ENCODE measurements around the gene OGDHL. TPM values are rescaled to one million over a fixed set of nuclear protein-coding genes. Genes with fewer than 3 reads are reported as not detected.

OGDHL gene
- total RNA-seq, 2 donors from 2014 or later = not detected

- Mint-ChIP-seq H3K4me1 (no peaks in the 10 kb centered on the region), H3K27ac (no peak overlapping the region), H3K4me3 (no peak overlapping the region), H3K36me3 (ENCODE audit: low read depth) (no peaks in the 10 kb centered on the region), H3K27me3 (peaks cover 30% of the 10 kb centered on the region)
- ATAC-seq = no peak
- no peaks in the 10 kb centered on the region for H3K9me3 ChIP-seq (ENCODE audit: control insufficient read depth, low read length, poor library complexity, severe bottlenecking)
- no peak for DNase-seq
These were observed 48.9 kb downstream of the OGDHL start for GRCh38 chr10:49713266-49713665.

DNA sequence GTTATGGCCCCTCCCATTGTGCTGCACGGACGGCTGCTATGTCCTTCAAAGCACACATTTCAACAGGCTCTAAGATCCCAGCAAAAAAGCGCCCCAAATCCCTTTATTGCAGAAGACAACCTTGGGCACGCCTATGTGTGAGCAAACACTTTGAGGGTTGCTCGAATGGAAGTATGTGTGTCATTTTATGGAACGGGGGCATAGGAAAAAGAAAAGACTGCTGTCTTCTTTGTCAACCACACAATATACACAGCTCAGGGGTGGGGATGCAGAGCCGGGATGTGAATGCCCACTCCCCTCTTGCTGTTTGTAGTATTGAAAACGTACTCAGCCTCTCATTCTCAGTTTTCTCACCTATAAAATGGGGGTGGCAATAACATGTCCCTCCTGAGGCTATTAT lies 50.6 kb downstream of the OGDHL start:
- peaks cover 30% of the 10 kb centered on the region for H3K27me3 Mint-ChIP-seq
- no peaks in the 10 kb centered on the region for H3K4me1 Mint-ChIP-seq
- H3K4me3 Mint-ChIP-seq = no peak overlapping the region
- no peak overlapping the region for H3K27ac Mint-ChIP-seq
- no peaks in the 10 kb centered on the region for H3K9me3 ChIP-seq (ENCODE audit: control insufficient read depth, low read length, poor library complexity, severe bottlenecking)
- DNase-seq (no peak), ATAC-seq (no peak)
- H3K36me3 Mint-ChIP-seq (ENCODE audit: low read depth) = no peaks in the 10 kb centered on the region

- ATAC-seq = no peak
- peaks cover 35% of the 10 kb centered on the region for H3K27me3 Mint-ChIP-seq
- H3K4me1 Mint-ChIP-seq = no peaks in the 10 kb centered on the region
- H3K4me3 Mint-ChIP-seq = no peak overlapping the region
- H3K9me3 ChIP-seq (ENCODE audit: control insufficient read depth, low read length, poor library complexity, severe bottlenecking) = no peaks in the 10 kb centered on the region
- no peaks in the 10 kb centered on the region for H3K36me3 Mint-ChIP-seq (ENCODE audit: low read depth)
- DNase-seq = no peak
- H3K27ac Mint-ChIP-seq = no peak overlapping the region
These were observed 51.2 kb downstream of the OGDHL start for GRCh38 chr10:49710966-49711365.

DNA sequence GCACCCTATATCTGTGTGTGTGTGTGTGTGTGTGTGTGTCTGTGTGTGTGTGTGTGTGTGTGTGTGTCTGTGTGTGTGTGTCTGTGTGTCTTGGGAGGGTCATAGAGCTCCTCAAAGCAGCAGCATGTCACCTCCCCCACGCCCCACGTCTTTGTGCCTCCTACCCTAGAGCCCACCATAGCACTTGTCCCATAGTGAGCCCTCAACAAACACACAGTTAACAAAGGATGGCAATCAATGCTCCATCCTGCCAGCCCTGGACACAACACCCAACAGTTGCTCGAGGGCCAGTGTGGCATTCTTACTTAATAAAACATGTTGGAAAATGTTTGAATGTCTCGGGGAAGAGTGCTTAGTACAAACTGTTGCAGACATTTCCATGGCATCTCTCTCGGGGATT lies 52.2 kb downstream of the OGDHL start:
- no peak for DNase-seq
- Mint-ChIP-seq H3K4me1 (no peaks in the 10 kb centered on the region), H3K27me3 (peaks cover 35% of the 10 kb centered on the region), H3K36me3 (ENCODE audit: low read depth) (no peaks in the 10 kb centered on the region), H3K4me3 (no peak overlapping the region), H3K27ac (no peak overlapping the region)
- no peak for ATAC-seq
- no peaks in the 10 kb centered on the region for H3K9me3 ChIP-seq (ENCODE audit: control insufficient read depth, low read length, poor library complexity, severe bottlenecking)

GRCh38 chr10:49707585-49707984 lies 54.5 kb downstream of the OGDHL start:
- no peak overlapping the region for H3K4me3 Mint-ChIP-seq
- DNase-seq = no peak
- no peaks in the 10 kb centered on the region for H3K36me3 Mint-ChIP-seq (ENCODE audit: low read depth)
- H3K27me3 Mint-ChIP-seq = peaks cover 43% of the 10 kb centered on the region
- no peak for ATAC-seq
- no peaks in the 10 kb centered on the region for H3K9me3 ChIP-seq (ENCODE audit: control insufficient read depth, low read length, poor library complexity, severe bottlenecking)
- no peaks in the 10 kb centered on the region for H3K4me1 Mint-ChIP-seq
- no peak overlapping the region for H3K27ac Mint-ChIP-seq

GRCh38 chr10:49700997-49701396 lies 61.1 kb downstream of the OGDHL start:
- no peaks in the 10 kb centered on the region for H3K9me3 ChIP-seq (ENCODE audit: control insufficient read depth, low read length, poor library complexity, severe bottlenecking)
- Mint-ChIP-seq H3K4me1 (no peaks in the 10 kb centered on the region), H3K36me3 (ENCODE audit: low read depth) (no peaks in the 10 kb centered on the region), H3K27ac (no peak overlapping the region), H3K4me3 (no peak overlapping the region), H3K27me3 (peaks cover 27% of the 10 kb centered on the region)
- no peak for DNase-seq
- ATAC-seq = no peak

DNA sequence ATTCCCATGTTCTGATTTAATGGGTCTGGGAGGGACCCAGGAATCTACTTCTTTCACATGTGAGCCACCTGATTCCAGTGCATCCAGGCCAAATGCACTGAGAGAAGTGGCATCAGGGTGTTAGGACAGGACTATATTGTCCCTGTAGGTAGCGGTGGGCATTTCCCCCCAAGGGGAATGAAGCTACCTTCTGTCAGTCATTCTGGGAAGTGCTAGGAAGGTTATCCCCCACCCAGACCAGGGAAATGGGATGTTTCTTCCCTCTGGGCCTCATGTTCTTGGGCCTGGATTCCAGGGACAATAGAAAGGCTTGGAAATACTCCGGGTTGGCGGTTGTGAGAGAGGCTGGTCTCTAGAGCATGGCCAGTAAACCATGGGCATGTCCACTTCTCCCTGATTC lies 61.9 kb downstream of the OGDHL start:
- Mint-ChIP-seq H3K4me3 (no peak overlapping the region), H3K36me3 (ENCODE audit: low read depth) (no peaks in the 10 kb centered on the region), H3K27me3 (peaks cover 27% of the 10 kb centered on the region), H3K27ac (no peak overlapping the region), H3K4me1 (no peaks in the 10 kb centered on the region)
- ATAC-seq = no peak
- DNase-seq = no peak
- no peaks in the 10 kb centered on the region for H3K9me3 ChIP-seq (ENCODE audit: control insufficient read depth, low read length, poor library complexity, severe bottlenecking)

- Mint-ChIP-seq H3K27ac (no peak overlapping the region), H3K27me3 (peaks cover 32% of the 10 kb centered on the region), H3K36me3 (ENCODE audit: low read depth) (no peaks in the 10 kb centered on the region), H3K4me1 (no peaks in the 10 kb centered on the region), H3K4me3 (no peak overlapping the region)
- ATAC-seq = no peak
- DNase-seq = no peak
- H3K9me3 ChIP-seq (ENCODE audit: control insufficient read depth, low read length, poor library complexity, severe bottlenecking) = no peaks in the 10 kb centered on the region
These were observed 63.4 kb downstream of the OGDHL start for GRCh38 chr10:49698679-49699078.

DNA sequence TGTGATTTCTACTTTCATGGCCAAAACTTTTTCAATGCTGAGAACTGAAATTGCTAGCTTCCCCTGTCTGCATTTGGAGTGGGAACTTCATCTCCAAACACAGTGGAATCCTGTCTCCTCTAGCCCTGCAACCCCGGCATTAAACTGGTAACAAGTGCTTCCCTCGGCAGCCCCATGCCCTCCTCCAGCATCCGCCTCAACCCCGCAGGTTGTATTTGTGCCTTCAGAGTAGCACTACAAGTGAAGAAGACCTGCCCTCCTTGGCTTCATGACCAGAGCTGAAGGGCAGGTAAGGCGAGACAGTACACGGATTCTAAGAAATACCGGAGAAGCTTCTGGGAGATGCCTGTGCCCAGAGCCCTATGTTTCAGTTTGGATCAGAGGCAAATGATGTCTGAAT lies 65.8 kb downstream of the OGDHL start:
- Mint-ChIP-seq H3K4me1 (no peaks in the 10 kb centered on the region), H3K36me3 (ENCODE audit: low read depth) (no peaks in the 10 kb centered on the region), H3K27me3 (peaks cover 39% of the 10 kb centered on the region), H3K27ac (no peak overlapping the region), H3K4me3 (no peak overlapping the region)
- DNase-seq (no peak), ATAC-seq (no peak)
- no peaks in the 10 kb centered on the region for H3K9me3 ChIP-seq (ENCODE audit: control insufficient read depth, low read length, poor library complexity, severe bottlenecking)

DNA sequence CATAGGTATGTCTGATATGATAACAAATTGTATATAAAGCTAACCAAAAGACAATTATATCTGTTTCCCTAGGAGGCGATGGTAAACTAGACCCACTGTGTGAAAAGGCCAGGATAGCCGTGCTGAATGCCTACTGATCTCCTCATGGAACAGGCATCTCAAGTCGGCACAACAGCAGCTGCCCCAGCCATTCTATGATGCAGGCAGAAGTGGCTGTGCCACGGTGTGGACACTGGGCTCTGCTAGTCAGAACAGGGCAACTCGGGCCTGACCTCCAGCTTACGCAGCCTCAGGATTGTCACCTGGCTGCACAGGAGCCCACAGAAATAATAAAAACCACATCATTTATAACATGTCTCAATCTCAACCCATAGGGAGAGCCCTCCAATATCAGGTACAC lies 67.7 kb downstream of the OGDHL start:
- Mint-ChIP-seq H3K27me3 (peaks cover 45% of the 10 kb centered on the region), H3K27ac (no peak overlapping the region), H3K4me1 (peaks cover 1% of the 10 kb centered on the region), H3K4me3 (no peak overlapping the region), H3K36me3 (ENCODE audit: low read depth) (no peaks in the 10 kb centered on the region)
- no peaks in the 10 kb centered on the region for H3K9me3 ChIP-seq (ENCODE audit: control insufficient read depth, low read length, poor library complexity, severe bottlenecking)
- DNase-seq (no peak), ATAC-seq (no peak)

- DNase-seq (no peak), ATAC-seq (no peak)
- Mint-ChIP-seq H3K4me3 (no peak overlapping the region), H3K4me1 (peaks cover 2% of the 10 kb centered on the region), H3K27ac (no peak overlapping the region), H3K36me3 (ENCODE audit: low read depth) (peaks cover 6% of the 10 kb centered on the region), H3K27me3 (peaks cover 66% of the 10 kb centered on the region)
- no peaks in the 10 kb centered on the region for H3K9me3 ChIP-seq (ENCODE audit: control insufficient read depth, low read length, poor library complexity, severe bottlenecking)
These were observed 70.5 kb downstream of the OGDHL start for GRCh38 chr10:49691588-49691987.

- no peak overlapping the region for H3K4me3 Mint-ChIP-seq
- peaks cover 2% of the 10 kb centered on the region for H3K4me1 Mint-ChIP-seq
- peaks cover 66% of the 10 kb centered on the region for H3K27me3 Mint-ChIP-seq
- peaks cover 6% of the 10 kb centered on the region for H3K36me3 Mint-ChIP-seq (ENCODE audit: low read depth)
- ATAC-seq (no peak), DNase-seq (no peak)
- no peak overlapping the region for H3K27ac Mint-ChIP-seq
- H3K9me3 ChIP-seq (ENCODE audit: control insufficient read depth, low read length, poor library complexity, severe bottlenecking) = no peaks in the 10 kb centered on the region
These were observed 71.3 kb downstream of the OGDHL start for GRCh38 chr10:49690698-49691356.

DNA sequence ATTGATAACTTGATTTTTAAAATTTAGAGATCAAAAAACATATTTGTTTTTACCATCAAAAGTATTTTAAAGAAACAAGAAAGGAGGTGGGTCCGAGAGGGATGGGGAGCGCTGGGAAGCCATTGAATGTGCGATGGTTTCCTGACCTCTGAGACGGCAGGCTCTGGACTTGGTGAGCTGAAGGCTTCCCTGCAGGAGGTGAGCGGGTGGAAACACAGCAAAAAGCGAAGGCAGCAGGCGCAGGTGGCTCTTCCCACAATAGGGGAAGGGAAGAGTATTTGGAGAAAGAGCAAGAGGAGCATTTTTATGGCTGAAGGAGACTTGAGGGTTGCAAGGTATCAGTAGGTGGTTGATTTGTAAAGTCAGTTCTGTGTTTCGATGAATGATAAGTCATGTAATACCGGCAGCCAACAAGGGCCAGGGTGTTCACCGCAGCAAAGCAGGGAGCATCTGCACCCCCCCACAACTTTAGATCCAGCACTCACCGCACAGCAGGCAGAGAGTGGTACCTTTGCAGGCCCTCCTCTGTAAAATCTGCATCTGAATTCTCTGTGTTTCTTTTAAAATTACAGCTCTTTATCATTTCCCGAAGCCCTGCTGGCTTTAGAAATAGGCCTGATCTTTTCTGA lies 72.1 kb downstream of the OGDHL start:
- Mint-ChIP-seq H3K27me3 (peaks cover 66% of the 10 kb centered on the region), H3K36me3 (ENCODE audit: low read depth) (peaks cover 6% of the 10 kb centered on the region), H3K4me1 (peaks cover 2% of the 10 kb centered on the region), H3K4me3 (no peak overlapping the region), H3K27ac (no peak overlapping the region)
- no peaks in the 10 kb centered on the region for H3K9me3 ChIP-seq (ENCODE audit: control insufficient read depth, low read length, poor library complexity, severe bottlenecking)
- ATAC-seq (no peak), DNase-seq (no peak)

DNA sequence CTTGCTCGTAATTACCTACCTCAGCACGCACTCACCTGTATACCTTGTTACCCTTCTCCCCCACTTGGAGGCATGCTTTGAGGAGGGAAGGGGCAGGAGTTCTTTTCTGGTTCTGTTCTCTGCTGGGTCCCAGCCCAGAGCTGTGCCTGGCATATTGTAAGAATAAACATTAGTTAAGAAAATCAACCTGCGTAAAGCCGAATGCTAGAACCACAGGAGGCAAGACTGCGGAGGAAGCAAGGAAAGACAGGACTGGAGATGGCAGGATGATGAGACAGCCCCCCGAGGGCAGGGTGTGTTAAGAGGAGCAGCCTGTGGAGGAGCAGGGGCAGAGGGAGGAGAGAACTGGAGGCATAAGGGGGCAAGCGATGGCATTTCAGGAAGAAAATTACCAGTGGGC lies 73.2 kb downstream of the OGDHL start:
- Mint-ChIP-seq H3K27me3 (peaks cover 63% of the 10 kb centered on the region), H3K4me1 (peaks cover 2% of the 10 kb centered on the region), H3K4me3 (no peak overlapping the region), H3K36me3 (ENCODE audit: low read depth) (peaks cover 6% of the 10 kb centered on the region), H3K27ac (no peak overlapping the region)
- ATAC-seq = no peak
- no peak for DNase-seq
- no peaks in the 10 kb centered on the region for H3K9me3 ChIP-seq (ENCODE audit: control insufficient read depth, low read length, poor library complexity, severe bottlenecking)

All from T-helper 17 cell (primary cell).